Subcutaneous adipose tissue (tissue), 4 donors: ENCODE results near the gene BOK. TPM values are rescaled to one million over a fixed set of nuclear protein-coding genes. Genes with fewer than 3 reads are reported as not detected.

Experiments used
- CTCF ChIP-seq: fragments of 450-650 bp; IDR thresholded peaks from one replicate; pipeline ENCODE4 v1.5.1; 2016; ENCODE audit warnings: low read depth, mild to moderate bottlenecking, control low read depth, antibody characterized with exemption, moderate library complexity
- total RNA-seq, 4 donors: library from RNA; depleted of rRNA; stranded (reverse); fragments of >200 nt; gene quantifications; one replicate each; pipeline ENCODE4 v1.1.0, GENCODE V29; 2016

The BOK gene
- total RNA-seq, 4 donors from 2014 or later = 69.9 to 421 (median 80.4) TPM

- TF ChIP-seq CTCF = no peak
Measured at GRCh38 chr2:241574911-241575623, 16.5 kb downstream of the BOK start.

GRCh38 chr2:241575624-241576292, 17.2 kb downstream of the BOK start:
- no peak for TF ChIP-seq CTCF

GRCh38 chr2:241576293-241576654, 17.7 kb downstream of the BOK start:
- TF ChIP-seq CTCF = no peak

GRCh38 chr2:241577413-241578122, 19.0 kb downstream of the BOK start:
- TF ChIP-seq CTCF = no peak

GRCh38 chr2:241579281-241579680, 20.7 kb downstream of the BOK start:
- no peak for TF ChIP-seq CTCF

- no peak for TF ChIP-seq CTCF
Measured at GRCh38 chr2:241582328-241582727, 23.8 kb downstream of the BOK start.

GRCh38 chr2:241582806-241583205, 24.3 kb downstream of the BOK start:
- TF ChIP-seq CTCF = no peak
